Stimulated activated CD8-positive, alpha-beta memory T cell treated with anti-CD3 and anti-CD28 coated beads, Interleukin-12 subunit alpha, Interleukin-12 subunit beta, amount 100 ng/mL, for 1 hour (primary cell): ENCODE data around the gene PKP3.
"Not testable (repeated sequence)": the region's sequence is repeated elsewhere in the genome, so short reads cannot be mapped to it uniquely, and the experiment has no call there.

Experiments
- DNase-seq: peaks from one replicate; pipeline ENCODE4 v3.0.0-alpha.2; 2020; ENCODE audit warnings: low read depth

The PKP3 gene

DNA sequence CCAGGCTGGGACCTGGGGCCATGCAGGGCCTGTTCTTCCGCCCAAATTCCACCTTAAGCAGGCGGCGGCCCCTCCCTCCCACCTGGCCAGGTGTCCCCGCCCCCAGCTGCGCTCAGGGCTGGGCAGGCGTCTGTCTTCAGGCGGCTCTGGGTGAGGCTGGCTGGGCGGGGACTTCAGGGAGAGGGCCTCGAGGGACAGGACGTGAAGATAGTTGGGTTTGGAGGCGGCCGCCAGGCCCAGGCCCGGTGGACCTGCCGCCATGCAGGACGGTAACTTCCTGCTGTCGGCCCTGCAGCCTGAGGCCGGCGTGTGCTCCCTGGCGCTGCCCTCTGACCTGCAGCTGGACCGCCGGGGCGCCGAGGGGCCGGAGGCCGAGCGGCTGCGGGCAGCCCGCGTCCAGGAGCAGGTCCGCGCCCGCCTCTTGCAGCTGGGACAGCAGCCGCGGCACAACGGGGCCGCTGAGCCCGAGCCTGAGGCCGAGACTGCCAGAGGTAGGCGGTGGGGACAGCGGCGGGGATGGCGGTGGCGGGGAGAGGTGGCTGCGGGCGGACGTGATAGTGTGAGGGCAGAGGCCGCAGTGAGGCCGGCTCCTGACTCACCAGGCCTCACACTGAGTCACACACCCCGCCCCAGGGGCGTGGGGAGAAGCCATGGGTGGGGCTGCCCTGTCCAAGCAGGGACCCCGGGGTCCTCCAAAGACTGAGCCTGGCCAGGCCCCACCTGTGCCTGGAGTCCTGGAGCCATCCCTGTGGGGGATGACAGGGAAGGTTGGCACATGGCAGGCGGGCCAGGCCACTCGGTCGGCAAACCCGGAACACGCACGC, at the start of gene PKP3:
Gene PKP3, plus strand, starts transcription at position 176 of the 824 bp plus-strand sequence. Its CDS starts 84 bp downstream, at position 260.
- DNase-seq, result no peak

DNA sequence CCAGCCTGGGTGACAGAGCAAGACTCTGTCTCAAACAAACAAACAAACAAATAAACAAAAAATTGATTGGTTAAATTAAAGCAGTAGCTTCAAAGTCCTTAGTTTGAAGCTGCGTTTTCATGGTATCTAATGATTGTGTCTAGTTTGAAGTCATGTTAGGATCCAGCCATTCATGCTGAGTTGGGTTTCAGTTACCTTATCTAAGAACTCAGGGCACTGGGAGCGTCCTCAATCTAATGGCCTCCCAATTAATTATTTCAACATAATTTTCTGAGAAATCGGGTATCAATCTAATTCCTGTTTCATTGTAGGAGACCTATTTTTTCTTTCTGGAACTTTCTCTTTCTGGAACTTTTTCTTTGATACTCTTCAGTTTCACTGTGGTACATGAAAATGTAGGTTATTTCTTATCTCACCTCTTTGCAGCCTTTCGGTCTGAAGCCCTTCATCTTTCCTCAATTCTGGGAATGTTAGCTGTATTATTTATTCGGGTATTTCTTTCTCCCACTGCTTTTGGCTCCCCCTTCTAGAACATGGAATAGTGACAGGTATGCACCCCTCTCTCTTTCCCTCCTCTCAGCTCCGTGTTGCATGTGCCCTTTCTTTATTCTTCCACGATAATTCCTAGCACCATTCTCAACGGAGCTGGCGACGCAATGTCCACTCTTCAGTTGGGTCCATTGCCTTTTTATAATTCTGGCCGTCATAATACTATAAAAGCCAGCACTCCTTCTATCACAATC, 49.0 kb upstream of the PKP3 start:
- DNase-seq, result no peak

- DNase-seq, result no peak
Observed at GRCh38 chr11:346529-346928, 47.5 kb upstream of the PKP3 start.

DNA sequence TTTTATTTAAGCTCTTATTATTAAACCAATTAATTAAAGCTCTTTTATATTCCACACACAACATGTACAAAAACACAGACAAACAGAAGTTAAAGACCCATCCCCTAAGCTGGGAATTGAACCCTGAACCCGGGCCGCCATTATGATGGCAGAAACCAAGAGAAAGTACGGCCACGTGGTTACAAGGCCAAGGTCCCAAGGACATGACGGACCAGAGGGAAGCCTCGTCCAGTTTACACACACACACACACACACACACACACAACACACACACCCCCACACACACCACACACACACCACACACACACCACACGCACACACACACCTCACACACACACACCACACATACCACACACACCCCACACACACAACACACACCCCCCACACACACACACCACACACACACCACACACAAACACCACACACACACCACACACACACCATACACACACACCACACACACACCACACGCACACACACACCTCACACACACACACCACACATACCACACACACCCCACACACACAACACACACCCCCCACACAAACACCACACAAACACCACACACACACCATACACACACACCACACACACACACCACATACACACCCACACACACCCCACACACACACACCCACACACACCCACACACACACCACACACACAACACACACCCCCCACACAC, 44.6 kb upstream of the PKP3 start:
- not testable (repeated sequence) for DNase-seq

GRCh38 chr11:350033-350722, 43.8 kb upstream of the PKP3 start:
- DNase-seq, result not testable (repeated sequence)

- DNase-seq, result no peak
Observed at GRCh38 chr11:350723-351255, 43.2 kb upstream of the PKP3 start.

DNA sequence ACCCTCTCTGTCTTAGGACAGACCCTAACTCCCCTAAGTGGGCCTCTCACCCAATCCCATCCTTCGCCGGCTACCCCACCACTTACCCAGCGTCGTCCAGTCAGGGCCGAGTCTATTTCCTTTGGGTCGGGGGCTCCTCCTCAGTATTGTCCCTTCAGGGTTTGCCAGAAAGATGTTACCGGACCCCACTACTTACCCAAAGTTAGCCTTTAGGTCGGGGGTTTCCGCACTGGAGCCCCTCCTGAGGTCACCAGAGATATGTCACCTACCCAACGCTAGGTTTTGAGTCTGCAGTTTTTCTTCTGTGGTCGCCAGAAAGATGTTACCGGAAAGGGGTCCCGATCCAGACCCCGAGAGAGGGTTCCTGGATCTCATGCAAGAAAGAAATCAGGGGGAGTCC, 42.6 kb upstream of the PKP3 start:
- DNase-seq, result no peak

GRCh38 chr11:352456-353031, 41.5 kb upstream of the PKP3 start:
- DNase-seq, result no peak

DNA sequence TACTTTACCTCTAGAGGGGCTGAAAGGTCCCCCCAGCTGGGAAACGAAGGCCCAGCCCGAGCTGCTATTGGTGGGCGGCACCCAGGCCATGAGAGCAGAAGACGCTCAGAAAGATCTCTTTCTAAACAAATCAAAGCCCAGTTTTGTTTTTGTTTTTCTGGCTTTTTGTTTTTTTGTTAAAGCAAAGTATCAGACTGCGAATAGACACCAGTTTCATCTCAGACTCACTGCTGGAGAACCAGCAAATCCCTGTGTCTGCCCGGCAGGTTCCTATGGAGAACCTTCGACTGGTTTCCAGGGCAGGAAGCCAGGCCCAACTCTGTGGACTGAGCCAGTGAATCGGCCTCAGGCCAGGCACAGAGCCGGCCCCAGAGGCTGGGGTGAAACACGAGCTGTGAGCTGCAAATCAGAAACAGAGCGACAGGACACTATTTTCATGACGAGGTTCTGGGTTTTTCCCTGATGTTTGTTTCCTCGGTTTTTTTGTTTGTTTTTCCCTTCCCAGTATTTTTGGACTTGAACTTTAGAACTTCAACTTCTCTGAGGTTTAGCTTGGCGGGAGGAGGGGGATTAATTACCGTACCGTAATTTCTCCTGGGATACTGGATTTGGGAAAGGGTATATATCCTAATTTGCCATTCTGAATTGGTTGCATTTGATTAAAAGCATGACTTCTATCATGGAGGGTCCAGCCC, 40.7 kb upstream of the PKP3 start:
- DNase-seq, result no peak

GRCh38 chr11:355581-356458, 38.2 kb upstream of the PKP3 start:
- DNase-seq, result peak; percentile 76

GRCh38 chr11:356610-357009, 37.4 kb upstream of the PKP3 start:
- DNase-seq, result no peak

- DNase-seq, result no peak
Observed at GRCh38 chr11:357582-357981, 36.4 kb upstream of the PKP3 start.

DNA sequence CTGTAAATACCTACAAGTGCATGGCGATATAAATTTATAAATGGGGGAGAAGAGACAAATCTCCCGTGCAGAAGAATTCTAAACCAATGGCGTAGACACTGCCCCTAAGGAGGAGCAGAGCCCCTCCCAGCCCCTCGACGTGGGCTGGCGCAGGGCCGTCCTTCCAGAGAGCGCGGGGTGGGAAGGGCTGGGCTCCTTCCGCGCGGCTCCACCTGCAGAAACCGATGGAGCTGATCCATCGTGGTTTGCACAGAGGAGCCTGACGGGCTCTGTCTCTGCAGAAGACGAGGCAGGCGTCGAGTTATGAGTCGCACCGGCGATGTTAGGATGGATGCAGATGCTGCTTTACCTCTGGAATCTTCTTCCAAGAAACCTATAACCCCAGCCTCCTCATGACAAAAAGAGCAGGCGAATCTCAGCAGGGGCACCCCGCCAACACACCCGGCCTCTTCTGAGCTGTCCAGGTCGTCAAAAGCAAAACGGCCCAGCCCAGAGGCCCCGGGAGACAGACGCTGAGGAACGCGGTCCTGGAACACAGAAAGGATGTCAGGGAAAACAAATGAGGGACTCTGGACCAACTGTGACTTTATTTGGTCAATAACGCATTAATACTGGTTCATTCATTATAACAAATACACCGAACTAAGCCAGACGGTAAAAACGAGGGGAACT, 35.7 kb upstream of the PKP3 start:
- DNase-seq, result no peak

DNA sequence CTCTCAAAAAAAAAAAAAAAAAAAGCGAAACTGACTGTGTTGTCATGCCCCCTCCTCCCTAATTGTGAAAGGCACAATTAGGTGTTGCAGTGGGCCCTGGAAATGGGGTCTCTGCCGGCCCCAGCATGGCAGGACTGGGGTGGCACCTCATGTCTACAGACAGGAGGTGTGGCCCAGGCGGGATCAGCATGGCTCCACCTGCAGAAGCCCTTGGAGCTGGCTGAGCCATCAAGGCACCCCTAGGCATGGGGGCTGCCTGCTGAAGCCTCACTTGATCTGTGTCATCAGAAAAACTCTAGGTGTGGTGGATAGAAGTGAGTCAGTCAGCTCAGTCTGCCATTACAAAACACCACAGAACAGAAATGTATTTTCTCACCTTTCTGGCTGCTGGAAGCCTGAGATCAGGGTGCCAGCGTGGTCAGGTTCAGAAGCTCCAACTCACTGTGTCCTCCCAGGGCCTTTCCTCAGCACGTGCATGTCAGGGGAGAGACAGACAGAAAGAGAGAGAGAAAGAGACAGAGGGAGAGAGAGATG, 34.8 kb upstream of the PKP3 start:
- no peak for DNase-seq

GRCh38 chr11:360326-361280, 33.4 kb upstream of the PKP3 start:
- no peak for DNase-seq

GRCh38 chr11:362642-363442, 31.2 kb upstream of the PKP3 start:
- DNase-seq, result no peak

- not testable (repeated sequence) for DNase-seq
Observed at GRCh38 chr11:363443-363805, 30.6 kb upstream of the PKP3 start.
